Measurements from ENCODE around the gene SPACA6. TPM values are rescaled to one million over a fixed set of nuclear protein-coding genes. Genes with fewer than 3 reads are reported as not detected.

The SPACA6 gene
- total RNA-seq, 4 donors from 2014 or later = 0.74 to 5.1 (median 3.6) TPM

GRCh38 chr19:51740356-51740755 is 47.2 kb downstream of the SPACA6 start:
- WGBS, 2 donors = 68% methylated on average over 5 of the region's 5 CpGs
- TF ChIP-seq CTCF (IDR thresholded peaks at IDR 0.05) (no peak), POLR2A (IDR thresholded peaks at IDR 0.05) (no peak)
- intact Hi-C loops (cut with DNase I; ENCODE audit: low total_unique reads) = no loop called here
- H3K4me3 ChIP-seq (ENCODE audit: low read depth, poor library complexity, severe bottlenecking) = no peak overlapping the region
- DNase-seq (ENCODE audit: low spot score in 2 of 2) = no peak

GRCh38 chr19:51742789-51743188 is 49.7 kb downstream of the SPACA6 start:
- DNase-seq (ENCODE audit: low spot score in 2 of 2) = no peak
- intact Hi-C loops (cut with DNase I; ENCODE audit: low total_unique reads) = no loop called here
- TF ChIP-seq POLR2A (IDR thresholded peaks at IDR 0.05) (no peak), CTCF (IDR thresholded peaks at IDR 0.05) (no peak)
- WGBS, 2 donors = 51 to 59% methylated on average over 6 of the region's 6 CpGs
- H3K4me3 ChIP-seq (ENCODE audit: low read depth, poor library complexity, severe bottlenecking) = no peak overlapping the region

- intact Hi-C loops (cut with DNase I; ENCODE audit: low total_unique reads) = no loop called here
- TF ChIP-seq POLR2A (IDR thresholded peaks at IDR 0.05) = no peak
- no peak for TF ChIP-seq CTCF (IDR thresholded peaks at IDR 0.05)
- no peak overlapping the region for H3K4me3 ChIP-seq (ENCODE audit: low read depth, poor library complexity, severe bottlenecking)
- WGBS, 2 donors = 79 to 83% methylated on average over 3 of the region's 3 CpGs
- no peak for DNase-seq (ENCODE audit: low spot score in 2 of 2)
These were observed 50.3 kb downstream of the SPACA6 start for GRCh38 chr19:51743405-51743804.

- intact Hi-C loops (cut with DNase I; ENCODE audit: low total_unique reads) = no loop called here
- H3K4me3 ChIP-seq (ENCODE audit: low read depth, poor library complexity, severe bottlenecking) = no peak overlapping the region
- TF ChIP-seq POLR2A (IDR thresholded peaks at IDR 0.05) (no peak), CTCF (IDR thresholded peaks at IDR 0.05) (no peak)
- WGBS, 2 donors = 74 to 78% methylated on average over 7 of the region's 7 CpGs
- no peak for DNase-seq (ENCODE audit: low spot score in 2 of 2)
These were observed 53.6 kb downstream of the SPACA6 start for GRCh38 chr19:51746731-51747130.

- no peak for DNase-seq (ENCODE audit: low spot score in 2 of 2)
- WGBS, 2 donors = 74 to 82% methylated on average over 4 of the region's 4 CpGs
- intact Hi-C loops (cut with DNase I; ENCODE audit: low total_unique reads) = no loop called here
- no peak overlapping the region for H3K4me3 ChIP-seq (ENCODE audit: low read depth, poor library complexity, severe bottlenecking)
- no peak for TF ChIP-seq POLR2A (IDR thresholded peaks at IDR 0.05)
- no peak for TF ChIP-seq CTCF (IDR thresholded peaks at IDR 0.05)
These were observed 56.8 kb downstream of the SPACA6 start for GRCh38 chr19:51749979-51750378.

- no peak overlapping the region for H3K4me3 ChIP-seq (ENCODE audit: low read depth, poor library complexity, severe bottlenecking)
- TF ChIP-seq POLR2A (IDR thresholded peaks at IDR 0.05) (no peak), CTCF (IDR thresholded peaks at IDR 0.05) (no peak)
- DNase-seq (ENCODE audit: low spot score in 2 of 2) = no peak
- intact Hi-C loops (cut with DNase I; ENCODE audit: low total_unique reads) = no loop called here
- 81 to 84% methylated on average over 7 of the region's 7 CpGs for WGBS, 2 donors
These were observed 57.4 kb downstream of the SPACA6 start for GRCh38 chr19:51750400-51751094.
